T-cell (primary cell): ENCODE results near the gene C17orf113. TPM values are rescaled to one million over a fixed set of nuclear protein-coding genes. Genes with fewer than 3 reads are reported as not detected.

Experiments used
- ATAC-seq, 4 experiments: fragments of 200-7000 bp in 3 of 4; fragments of 150-1000 bp in 1 of 4; cut with Tn5 transposase; replicated peaks in 1 of 4; 1 replicate in 3 of 4; 2 replicates in 1 of 4; pipeline ENCODE4 v1.10.0; 2021; ENCODE audit warnings: moderate library complexity in 3 of 4, mild to moderate bottlenecking in 2 of 4, moderate number of reproducible peaks in 1 of 4
- CTCF ChIA-PET, 2 donors: fragments of 300-600 bp; sonication (Branson Sonifier 250); formaldehyde crosslinking; loops; one replicate each; lab custom pipeline; 2022; ENCODE audit warnings: antibody characterized with exemption in 2 of 2; lab: Charles Lee
- POLR2A ChIA-PET, 2 donors: fragments of 300-600 bp; sonication (Branson Sonifier 250); formaldehyde crosslinking; loops; one replicate each; lab custom pipeline; 2022; ENCODE audit warnings: antibody characterized with exemption in 2 of 2; lab: Charles Lee
- DNase-seq, 35 experiments: peaks; one replicate each; pipeline versions ENCODE4 v3.0.0 to v3.0.0-alpha.2; 2013 to 2023
- H3K27ac ChIP-seq: one replicate; pipeline ENCODE4 v1.5.1; 2013; ENCODE audit warnings: low read length
- H3K27me3 ChIP-seq, 2 experiments: replicated peaks in 1 of 2; 1 replicate in 1 of 2; 2 replicates in 1 of 2; pipeline versions ENCODE4 v1.6.1 to v1.7.0; 2013; ENCODE audit warnings: low read length in 1 of 2, mixed read lengths in 1 of 2; ENCODE audit not compliant: control insufficient read depth in 2 of 2, insufficient read depth in 2 of 2; ENCODE audit errors: extremely low read depth in 1 of 2
- H3K36me3 ChIP-seq, 2 donors: 1 replicate in 1 of 2; 2 replicates in 1 of 2; pipeline versions ENCODE4 v1.6.1 to v1.7.0; 2013; ENCODE audit warnings: low read length in 1 of 2; ENCODE audit not compliant: control insufficient read depth in 2 of 2, insufficient read depth in 1 of 2; ENCODE audit errors: extremely low read depth in 1 of 2
- H3K4me1 ChIP-seq, 2 experiments: 1 replicate in 1 of 2; 2 replicates in 1 of 2; pipeline versions ENCODE4 v1.6.1 to v1.7.0; 2013; ENCODE audit warnings: low read length in 2 of 2, mixed read lengths in 1 of 2; ENCODE audit not compliant: insufficient read depth in 2 of 2, control insufficient read depth in 1 of 2; ENCODE audit errors: extremely low read depth in 1 of 2
- H3K4me3 ChIP-seq, 2 donors: 1 replicate in 1 of 2; 2 replicates in 1 of 2; pipeline versions ENCODE4 v1.5.1 to v1.7.0; 2013; ENCODE audit warnings: mild to moderate bottlenecking in 2 of 2, low read length in 1 of 2, moderate library complexity in 1 of 2; ENCODE audit not compliant: control insufficient read depth in 1 of 2; ENCODE audit errors: extremely low read depth in 1 of 2
- H3K9me3 ChIP-seq: 2 replicates; pipeline ENCODE4 v1.7.0; 2013
- H3K27ac Mint-ChIP-seq, 2 donors: one replicate each; pipeline ENCODE4 v1.8.0; 2020 to 2021; ENCODE audit warnings: mild to moderate bottlenecking in 2 of 2, mixed read lengths in 2 of 2
- H3K27me3 Mint-ChIP-seq, 2 donors: one replicate each; pipeline ENCODE4 v1.8.0; 2021 to 2022; ENCODE audit warnings: mixed read lengths in 2 of 2
- H3K36me3 Mint-ChIP-seq: one replicate; pipeline ENCODE4 v1.8.0; 2021; ENCODE audit warnings: mixed read lengths
- H3K4me1 Mint-ChIP-seq, 3 donors: one replicate each; pipeline ENCODE4 v1.8.0; 2020 to 2022; ENCODE audit warnings: mixed read lengths in 3 of 3, mild to moderate bottlenecking in 1 of 3
- H3K4me3 Mint-ChIP-seq, 3 donors: one replicate each; pipeline ENCODE4 v1.8.0; 2020 to 2022; ENCODE audit warnings: mild to moderate bottlenecking in 3 of 3, mixed read lengths in 3 of 3, moderate library complexity in 3 of 3
- H3K9me3 Mint-ChIP-seq, 3 donors: one replicate each; pipeline ENCODE4 v1.8.0; 2020 to 2022; ENCODE audit warnings: mixed read lengths in 3 of 3
- WGBS: methylation state at CpG from one replicate; pipeline ENCODE4 v1.1.5; 2013; ENCODE audit warnings: missing lambda C conversion rate; ENCODE audit not compliant: insufficient coverage; 5-methylcytosine and 5-hydroxymethylcytosine counted together
- total RNA-seq, 35 experiments: library from RNA in 6 of 35; stranded (reverse) in 6 of 35; fragments of 120-200 nt in 1 of 35; gene quantifications; one replicate each; pipeline versions ENCODE4 v1.2.1 to v1.2.4 and lab custom pipeline; 2013 to 2026

Gene C17orf113
- total RNA-seq, 5 donors from 2014 or later (not counting 1 experiment from before 2014, with no cell fraction given), result 0.35 to 1.1 (median 0.89) TPM

DNA sequence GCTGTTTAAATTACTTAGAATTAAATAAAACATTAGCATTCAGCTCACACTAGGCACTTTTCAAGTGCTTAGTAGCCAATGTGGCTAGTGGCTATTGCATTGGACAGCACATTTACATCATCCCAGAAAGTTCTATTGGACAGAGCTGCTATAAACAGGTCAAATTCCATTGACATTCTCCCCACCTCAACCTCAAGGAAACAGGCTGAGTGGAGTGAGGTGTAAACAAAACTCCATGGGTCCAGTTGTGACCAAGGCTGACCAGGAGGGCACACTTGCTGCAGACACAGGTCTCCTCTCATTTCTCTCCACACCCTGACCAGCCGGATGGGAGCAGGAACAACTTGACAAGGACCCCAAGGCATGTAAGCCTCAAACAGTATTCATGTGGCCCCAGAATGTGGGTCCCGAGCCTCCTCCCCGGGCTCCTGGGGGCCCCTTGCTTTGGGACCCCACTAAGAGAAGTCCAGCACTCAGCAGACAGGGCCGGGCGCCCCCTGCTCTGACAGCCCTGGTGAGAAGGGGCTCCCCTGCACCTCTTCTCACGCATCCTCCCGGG is 488 bp downstream of the C17orf113 start:
- H3K4me3 ChIP-seq, result peak overlapping the region; percentile 17 to 45
- no peaks in the 10 kb centered on the region for H3K36me3 ChIP-seq
- POLR2A ChIA-PET, result no interaction called here
- Mint-ChIP-seq H3K4me1 (peaks cover 6 to 15% (median 9%) of the 10 kb centered on the region in 3 donors), H3K27me3 (peaks cover 18 to 36% of the 10 kb centered on the region in 2 donors), H3K4me3 (peak overlapping the region; percentile 71 to 80 (median 71)), H3K9me3 (no peaks in the 10 kb centered on the region), H3K36me3 (no peaks in the 10 kb centered on the region), H3K27ac (peak overlapping the region in 1 of 2 donors; percentile 74)
- DNase-seq, result no peak
- ATAC-seq, result no peak
- 0% methylated on average over 4 of the region's 7 CpGs for WGBS
- CTCF ChIA-PET, result no interaction called here
- H3K27ac ChIP-seq, result no peak overlapping the region
- peaks cover 0 to 15% of the 10 kb centered on the region in 2 experiments for H3K4me1 ChIP-seq
- no peaks in the 10 kb centered on the region for H3K9me3 ChIP-seq
- peaks cover 0 to 44% of the 10 kb centered on the region in 2 experiments for H3K27me3 ChIP-seq

DNA sequence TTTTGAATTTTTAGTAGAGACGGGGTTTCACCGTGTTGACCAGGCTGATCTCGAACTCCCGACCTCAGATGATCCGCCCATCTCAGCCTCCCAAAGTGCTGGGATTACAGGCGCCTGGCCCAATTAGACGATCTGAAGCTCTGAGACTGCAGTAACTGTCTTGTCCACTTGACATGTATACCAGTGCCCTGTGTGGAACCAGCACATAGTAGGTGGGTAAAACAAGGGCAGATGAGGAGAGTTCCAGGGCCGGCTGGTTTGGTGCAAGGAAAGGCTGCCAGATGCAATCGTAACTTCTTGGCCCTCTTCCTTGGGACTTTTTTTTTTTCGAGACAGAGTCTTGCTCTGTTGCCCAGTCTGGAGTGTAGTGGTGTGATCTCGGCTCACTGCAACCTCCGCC is 3.1 kb downstream of the C17orf113 start:
- Mint-ChIP-seq H3K4me1 (peaks cover 6 to 15% (median 9%) of the 10 kb centered on the region in 3 donors), H3K9me3 (no peaks in the 10 kb centered on the region), H3K4me3 (no peak overlapping the region), H3K36me3 (no peaks in the 10 kb centered on the region), H3K27me3 (peaks cover 9 to 20% of the 10 kb centered on the region in 2 donors), H3K27ac (no peak overlapping the region)
- Histone ChIP-seq H3K4me3 (no peak overlapping the region), H3K36me3 (no peaks in the 10 kb centered on the region), H3K27me3 (peaks cover 0 to 23% of the 10 kb centered on the region in 2 experiments), H3K4me1 (peaks cover 0 to 15% of the 10 kb centered on the region in 2 experiments), H3K27ac (no peak overlapping the region), H3K9me3 (no peaks in the 10 kb centered on the region)
- ChIA-PET CTCF (no interaction called here), POLR2A (interaction anchor here in 1 of 2 donors (0.7 kb wide), 1 partner anchor 137 kb away, joined by 3 read pairs; no protein-coding TSS in a partner anchor)
- DNase-seq, result no peak
- no peak for ATAC-seq
- 87% methylated on average over 9 of the region's 12 CpGs for WGBS

DNA sequence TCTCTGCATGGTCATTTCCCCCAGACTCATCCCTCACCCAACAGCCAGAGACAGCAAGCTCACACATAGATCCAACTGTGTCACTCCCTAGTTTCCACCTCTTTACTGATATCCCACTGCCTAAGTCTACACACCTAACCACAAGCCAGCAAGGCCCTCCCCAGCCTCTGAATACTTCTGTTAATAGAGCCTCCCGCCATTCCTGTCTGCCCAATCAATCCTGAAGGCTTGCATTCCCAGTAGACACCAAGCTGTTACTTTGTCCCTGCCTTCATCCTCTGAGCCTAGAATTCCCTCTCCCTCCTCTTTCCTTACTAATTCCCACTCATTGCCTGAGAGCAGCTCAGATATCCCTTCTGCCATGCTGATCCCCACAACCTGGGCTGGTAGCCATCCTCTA is 4.7 kb downstream of the C17orf113 start:
- ATAC-seq, result no peak
- peaks cover 1 to 6% (median 4%) of the 10 kb centered on the region in 3 donors for H3K4me1 Mint-ChIP-seq
- DNase-seq, result no peak
- peaks cover 0 to 6% of the 10 kb centered on the region in 2 experiments for H3K4me1 ChIP-seq
- peaks cover 0 to 9% of the 10 kb centered on the region in 2 experiments for H3K27me3 ChIP-seq
- no peaks in the 10 kb centered on the region for H3K9me3 ChIP-seq
- no peaks in the 10 kb centered on the region for H3K9me3 Mint-ChIP-seq
- ChIA-PET CTCF (interaction anchor here in 1 of 2 donors (1.0 kb wide), 1 partner anchor 20 kb away, joined by 3 read pairs; no protein-coding TSS in a partner anchor), POLR2A (no interaction called here)
- H3K4me3 ChIP-seq, result no peak overlapping the region
- no peaks in the 10 kb centered on the region for H3K36me3 ChIP-seq
- H3K4me3 Mint-ChIP-seq, result no peak overlapping the region
- H3K27me3 Mint-ChIP-seq, result peaks cover 0 to 10% of the 10 kb centered on the region in 2 donors
- 90% methylated on average over 1 of the region's 1 CpG for WGBS
- H3K36me3 Mint-ChIP-seq, result no peaks in the 10 kb centered on the region
- H3K27ac Mint-ChIP-seq, result no peak overlapping the region
- H3K27ac ChIP-seq, result no peak overlapping the region

DNA sequence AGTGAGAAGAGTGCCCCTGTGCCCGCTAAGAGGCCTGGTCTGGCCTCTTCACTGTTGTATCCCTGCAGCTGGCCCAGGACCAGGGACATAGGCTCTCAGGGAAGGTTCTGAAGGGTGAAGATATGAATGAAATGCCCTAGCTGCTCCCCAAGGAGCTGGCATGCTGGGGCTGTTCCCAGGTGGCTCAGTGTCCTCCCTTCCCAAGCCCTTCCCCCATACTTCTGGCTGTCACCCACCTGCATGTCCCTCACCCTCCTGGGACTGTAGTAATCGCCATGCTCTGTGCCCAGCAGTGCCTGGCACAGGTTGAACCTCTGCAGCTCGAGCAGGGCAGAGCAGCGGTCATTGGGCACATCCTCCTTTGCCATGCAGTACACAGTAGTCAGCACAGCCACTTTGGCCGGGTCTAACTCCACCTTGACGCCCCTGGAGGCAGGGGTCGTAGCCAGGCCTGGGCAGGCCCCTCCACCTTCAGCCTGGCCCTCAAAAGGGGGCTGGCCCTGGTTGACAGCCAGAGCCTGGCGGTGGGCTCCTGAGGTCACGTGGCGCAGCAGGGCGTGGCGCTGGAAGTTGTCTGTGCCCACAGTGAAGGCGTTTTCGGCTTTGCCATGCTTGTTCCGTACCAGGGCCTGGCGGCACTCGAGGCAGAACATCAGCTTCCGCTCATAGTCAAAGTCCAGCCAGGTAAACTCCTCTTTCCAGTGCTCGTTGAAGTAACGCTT is 7.6 kb downstream of the C17orf113 start:
- H3K36me3 ChIP-seq, result no peaks in the 10 kb centered on the region
- Mint-ChIP-seq H3K4me1 (no peaks in the 10 kb centered on the region), H3K27ac (no peak overlapping the region), H3K9me3 (no peaks in the 10 kb centered on the region), H3K36me3 (no peaks in the 10 kb centered on the region), H3K4me3 (no peak overlapping the region), H3K27me3 (peaks cover 0 to 16% of the 10 kb centered on the region in 2 donors)
- POLR2A ChIA-PET, result no interaction called here
- 87% methylated on average over 18 of the region's 20 CpGs for WGBS
- H3K4me1 ChIP-seq, result peaks cover 0 to 2% of the 10 kb centered on the region in 2 experiments
- no peak for ATAC-seq
- H3K4me3 ChIP-seq, result no peak overlapping the region
- H3K27ac ChIP-seq, result no peak overlapping the region
- peaks cover 0 to 23% of the 10 kb centered on the region in 2 experiments for H3K27me3 ChIP-seq
- CTCF ChIA-PET, result no interaction called here
- H3K9me3 ChIP-seq, result no peaks in the 10 kb centered on the region
- DNase-seq, result no peak

- ATAC-seq (no peak), DNase-seq (no peak)
- H3K4me1 ChIP-seq, result peaks cover 0 to 2% of the 10 kb centered on the region in 2 experiments
- Mint-ChIP-seq H3K27me3 (peaks cover 0 to 18% of the 10 kb centered on the region in 2 donors), H3K27ac (no peak overlapping the region), H3K36me3 (no peaks in the 10 kb centered on the region), H3K9me3 (no peaks in the 10 kb centered on the region), H3K4me1 (no peaks in the 10 kb centered on the region), H3K4me3 (no peak overlapping the region)
- no peaks in the 10 kb centered on the region for H3K9me3 ChIP-seq
- peaks cover 0 to 29% of the 10 kb centered on the region in 2 experiments for H3K27me3 ChIP-seq
- ChIA-PET CTCF (no interaction called here), POLR2A (interaction anchor here in 1 of 2 donors (0.6 kb wide), 1 partner anchor 356 kb away, joined by 3 read pairs; no protein-coding TSS in a partner anchor)
- H3K27ac ChIP-seq, result no peak overlapping the region
- no peaks in the 10 kb centered on the region for H3K36me3 ChIP-seq
- no peak overlapping the region for H3K4me3 ChIP-seq
Measured at GRCh38 chr17:42041619-42042018, 8.8 kb downstream of the C17orf113 start.

DNA sequence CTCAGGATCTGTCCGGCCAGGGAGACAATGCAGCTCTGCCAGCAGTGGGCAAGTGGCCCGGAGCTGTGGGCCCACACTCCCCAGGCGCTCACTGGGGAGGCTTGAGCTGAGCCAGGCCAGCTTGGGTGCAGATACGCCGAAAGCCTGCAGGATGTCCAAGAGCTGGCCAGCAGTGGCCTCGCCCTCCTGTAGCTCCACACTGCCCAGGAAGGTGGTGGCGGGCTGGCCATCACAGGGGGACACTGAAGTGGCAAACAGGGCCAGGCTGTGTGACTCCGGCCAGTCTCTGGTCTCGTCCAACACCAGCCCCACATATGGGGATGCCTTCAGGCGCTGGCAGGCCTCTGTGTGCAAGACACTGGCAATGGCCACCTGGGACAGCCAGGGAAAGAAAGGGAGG is 9.6 kb downstream of the C17orf113 start:
- H3K27ac ChIP-seq, result no peak overlapping the region
- no peak overlapping the region for H3K4me3 ChIP-seq
- H3K4me1 ChIP-seq, result peaks cover 0 to 2% of the 10 kb centered on the region in 2 experiments
- H3K27me3 Mint-ChIP-seq, result peaks cover 0 to 18% of the 10 kb centered on the region in 2 donors
- ChIA-PET POLR2A (no interaction called here), CTCF (no interaction called here)
- H3K27me3 ChIP-seq, result peaks cover 0 to 29% of the 10 kb centered on the region in 2 experiments
- H3K4me1 Mint-ChIP-seq, result no peaks in the 10 kb centered on the region
- no peak for DNase-seq
- no peaks in the 10 kb centered on the region for H3K36me3 Mint-ChIP-seq
- no peak overlapping the region for H3K4me3 Mint-ChIP-seq
- H3K9me3 Mint-ChIP-seq, result no peaks in the 10 kb centered on the region
- 93% methylated on average over 9 of the region's 10 CpGs for WGBS
- no peaks in the 10 kb centered on the region for H3K9me3 ChIP-seq
- ATAC-seq, result no peak
- H3K27ac Mint-ChIP-seq, result no peak overlapping the region
- H3K36me3 ChIP-seq, result no peaks in the 10 kb centered on the region
